Adrenal gland (tissue), 12 donors: Measurements from ENCODE around the gene BLTP3A. TPM values are rescaled to one million over a fixed set of nuclear protein-coding genes. Genes with fewer than 3 reads are reported as not detected.
"Not testable (repeated sequence)": the region's sequence is repeated elsewhere in the genome, so short reads cannot be mapped to it uniquely, and the experiment has no call there.

ENCODE experiments used
- DNase-seq, 7 donors: peaks; one replicate each; pipeline ENCODE4 v3.0.0-alpha.2; 2019 to 2020
- H3K27ac ChIP-seq, 5 donors: fragments of 200-600 bp; sonication (generic) in 4 of 5; 1 replicate in 3 of 5; 2 replicates in 2 of 5; pipeline versions ENCODE4 v1.5.1 to v1.8.0; 2016 to 2020; ENCODE audit warnings: mild to moderate bottlenecking in 1 of 5
- H3K27me3 ChIP-seq: fragments of 200-600 bp; 2 replicates; pipeline ENCODE4 v1.8.0; 2021
- H3K36me3 ChIP-seq, 2 donors: fragments of 200-600 bp; replicated peaks in 1 of 2; 1 replicate in 1 of 2; 2 replicates in 1 of 2; pipeline versions ENCODE4 v1.5.1 to v1.8.0; 2018 to 2022
- H3K4me1 ChIP-seq, 2 donors: fragments of 200-600 bp; replicated peaks in 1 of 2; 1 replicate in 1 of 2; 2 replicates in 1 of 2; pipeline versions ENCODE4 v1.5.1 to v1.8.0; 2018 to 2021
- H3K4me3 ChIP-seq, 4 donors: fragments of 200-600 bp; sonication (generic) in 3 of 4; one replicate each; pipeline ENCODE4 v1.5.1; 2016 to 2018
- H3K9me3 ChIP-seq, 3 donors: fragments of 200-600 bp; sonication (generic) in 1 of 3; replicated peaks in 1 of 3; 1 replicate in 2 of 3; 2 replicates in 1 of 3; pipeline versions ENCODE4 v1.5.1 to v1.8.0; 2016 to 2021
- CTCF ChIP-seq, 6 experiments: fragments of 450-650 bp in 4 of 6; fragments of 200-600 bp in 2 of 6; sonication (generic) in 1 of 6; IDR thresholded peaks; 1 replicate in 5 of 6; 2 replicates in 1 of 6; pipeline versions ENCODE4 v1.5.1 to v1.8.0; 2016 to 2021; ENCODE audit warnings: antibody characterized with exemption in 6 of 6, mild to moderate bottlenecking in 2 of 6, moderate library complexity in 1 of 6
- POLR2A ChIP-seq, 2 donors: fragments of 450-650 bp; IDR thresholded peaks; one replicate each; pipeline ENCODE4 v1.6.1; 2017; ENCODE audit warnings: antibody characterized with exemption in 2 of 2, mild to moderate bottlenecking in 2 of 2, moderate library complexity in 1 of 2
- WGBS, 4 donors: extraction: QIAGEN DNeasy Blood & Tissue Kit in 2 of 4; methylation state at CpG; one replicate each; pipeline versions ENCODE4 v1.1.5 to v1.1.7; 2013 to 2017; 5-methylcytosine and 5-hydroxymethylcytosine counted together
- intact Hi-C, 2 donors: fragments of 100-400 bp; cut with DNase I; formaldehyde crosslinking; loops; one replicate each; pipeline versions ENCODE4 v1.14.1 to v1.15.0; 2022 to 2023
- polyA plus RNA-seq, 3 donors: library from polyadenylated mRNA; stranded (reverse); fragments of 200-250 nt in 2 of 3; fragments of 350-450 nt in 1 of 3; fragmentation: Illumina TruSeq in 1 of 3; extraction: RNeasy Lipid Tissue Mini Kit (QIAGEN cat#74804) in 1 of 3; gene quantifications; one replicate each; pipeline ENCODE4 v1.2.3, GENCODE V29; 2013 to 2014
- total RNA-seq, 9 donors: library from RNA; depleted of rRNA in 4 of 9; stranded (reverse); fragments of >200 nt in 4 of 9; fragments of 120-200 nt in 1 of 9; fragmentation: NEBNext Ultra II Directional in 1 of 9; extraction: Animal tissue kit (Norgen Biotek cat#: 25700) in 1 of 9; gene quantifications; one replicate each; pipeline versions ENCODE4 v1.1.0 to v1.2.4, GENCODE V29; 2013 to 2023
- donor health status: healthy with polysubstance abuse.
- donor health status: Bipolar disorder and iron deficiency.
- donor health status: DM: yes; HTN: yes; CAD: no.
- donor health status: DM: no; HTN: no; CAD: no.
- donor health status: DM: no; HTN: no; CAD: no.
- donor health status: DM: yes; HTN: yes; CAD: no.

The BLTP3A gene
- total and polyA plus RNA-seq, 12 donors = 2.2 to 21.4 (median 14.4) TPM

DNA sequence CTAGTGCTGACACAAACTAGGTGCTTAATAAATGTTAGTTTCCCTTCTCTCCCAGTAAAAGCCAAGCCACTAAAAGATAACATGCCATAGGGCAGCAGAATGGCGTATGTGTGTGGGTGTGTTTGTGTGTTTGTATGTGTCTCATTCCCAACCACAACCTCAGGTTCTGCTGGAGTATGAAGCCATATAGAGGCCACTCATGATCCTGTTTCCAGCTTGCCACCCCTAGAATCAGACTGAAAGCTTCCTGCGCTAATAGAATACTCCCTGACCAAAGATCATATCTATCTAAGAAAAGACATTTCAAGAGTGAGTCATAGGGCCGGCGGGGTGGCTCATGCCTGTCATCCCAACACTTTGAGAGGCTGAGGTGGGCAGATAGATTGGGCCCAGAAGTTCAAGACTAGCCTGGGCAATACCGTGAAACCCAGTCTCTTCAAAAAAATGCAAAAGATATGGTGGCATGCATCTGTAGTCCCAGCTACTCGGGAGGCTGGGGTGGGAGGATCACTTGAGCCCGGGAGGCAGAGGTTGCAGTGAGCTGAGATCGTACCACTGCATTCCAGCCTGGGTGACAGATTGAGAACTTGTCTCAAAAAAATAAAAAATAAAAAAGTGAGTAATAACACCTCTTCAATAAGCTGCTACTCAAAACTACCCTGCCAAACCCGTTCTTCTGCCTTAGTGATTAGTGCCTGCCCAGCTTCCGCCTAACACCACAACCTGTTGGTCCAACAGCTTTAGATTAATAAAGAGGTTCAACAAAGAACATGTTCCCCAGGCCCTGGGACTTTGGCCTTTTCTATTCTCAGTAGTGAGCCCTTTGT is 46.4 kb upstream of the BLTP3A start:
- peaks cover 0 to 2% of the 10 kb centered on the region in 2 donors for H3K4me1 ChIP-seq
- DNase-seq = no peak
- H3K36me3 ChIP-seq = no peaks in the 10 kb centered on the region
- no peak for TF ChIP-seq CTCF (IDR thresholded peaks at IDR 0.05)
- TF ChIP-seq POLR2A (IDR thresholded peaks at IDR 0.05) = no peak
- H3K9me3 ChIP-seq = no peaks in the 10 kb centered on the region
- no peak overlapping the region for H3K4me3 ChIP-seq
- intact Hi-C loops = no loop called here
- no peak overlapping the region for H3K27ac ChIP-seq
- WGBS, 4 donors = 84 to 88% (median 85%) methylated on average over 10 of the region's 10 CpGs
- no peaks in the 10 kb centered on the region for H3K27me3 ChIP-seq

GRCh38 chr6:34746104-34746846 is 45.6 kb upstream of the BLTP3A start:
- Histone ChIP-seq H3K4me3 (no peak overlapping the region), H3K4me1 (no peaks in the 10 kb centered on the region), H3K27ac (no peak overlapping the region), H3K9me3 (no peaks in the 10 kb centered on the region), H3K36me3 (no peaks in the 10 kb centered on the region), H3K27me3 (no peaks in the 10 kb centered on the region)
- intact Hi-C loops = no loop called here
- no peak for TF ChIP-seq POLR2A (IDR thresholded peaks at IDR 0.05)
- TF ChIP-seq CTCF (IDR thresholded peaks at IDR 0.05) = no peak
- WGBS, 4 donors = 71 to 90% (median 85%) methylated on average over 6 of the region's 6 CpGs
- DNase-seq = no peak

- intact Hi-C loops = no loop called here
- Histone ChIP-seq H3K4me1 (no peaks in the 10 kb centered on the region), H3K36me3 (no peaks in the 10 kb centered on the region), H3K27ac (no peak overlapping the region), H3K27me3 (no peaks in the 10 kb centered on the region), H3K9me3 (no peaks in the 10 kb centered on the region), H3K4me3 (no peak overlapping the region)
- no peak for TF ChIP-seq POLR2A (IDR thresholded peaks at IDR 0.05)
- no peak for TF ChIP-seq CTCF (IDR thresholded peaks at IDR 0.05)
- DNase-seq = no peak
- 84 to 98% (median 93%) methylated on average over 2 of the region's 2 CpGs for WGBS, 4 donors
These were observed 43.1 kb upstream of the BLTP3A start for GRCh38 chr6:34748757-34749156.

GRCh38 chr6:34756513-34756856 is 35.4 kb upstream of the BLTP3A start:
- Histone ChIP-seq H3K27ac (peak overlapping the region; percentile 88 to 95 (median 91)), H3K4me3 (peak overlapping the region; percentile 2 to 80 (median 60)), H3K4me1 (peaks cover 9 to 19% of the 10 kb centered on the region in 2 donors)
- not testable (repeated sequence) for H3K36me3 ChIP-seq, H3K27me3 ChIP-seq, H3K9me3 ChIP-seq
- intact Hi-C loops = loop anchor here in 1 of 2 donors (10.0 kb wide), 1 partner anchor 62 kb away; the partner anchor contains the start of gene ILRUN
- peak; percentile 26 to 62 (median 46) for TF ChIP-seq CTCF (IDR thresholded peaks at IDR 0.05)
- 16 to 43% (median 24%) methylated on average over 17 of the region's 17 CpGs for WGBS, 4 donors
- DNase-seq = peak in 6 of 7 donors; percentile 13 to 55 (median 34)
